BJ (cell line): Measurements from ENCODE around the gene CADM2. TPM values are rescaled to one million over a fixed set of nuclear protein-coding genes. Genes with fewer than 3 reads are reported as not detected.

Experiments used
- CTCF ChIA-PET: fragments of 350-600 bp; formaldehyde crosslinking; extraction: SDS; loops from one replicate; lab custom pipeline; 2021; ENCODE audit warnings: antibody characterized with exemption, inconsistent platforms; lab: Yijun Ruan, JAX
- POLR2A ChIA-PET: fragments of 300-600 bp; sonication (Branson Sonifier 250); formaldehyde crosslinking; extraction: SDS; loops from one replicate; lab custom pipeline; 2021; ENCODE audit warnings: antibody characterized with exemption; lab: Charles Lee
- DNase-seq: peaks from one replicate; pipeline ENCODE4 v3.0.0-alpha.2; 2011; ENCODE audit warnings: low read depth
- H3K27me3 ChIP-seq: 2 replicates; pipeline ENCODE4 v1.6.0; 2011; ENCODE audit warnings: low read length; ENCODE audit not compliant: control insufficient read depth, insufficient read depth
- H3K36me3 ChIP-seq: 2 replicates; pipeline ENCODE4 v1.5.1; 2011; ENCODE audit warnings: low read length; ENCODE audit not compliant: control insufficient read depth, insufficient read depth
- H3K4me3 ChIP-seq: 2 replicates; pipeline ENCODE4 v1.5.1; 2011; ENCODE audit warnings: low read depth, mild to moderate bottlenecking, control low read depth, low read length
- CTCF ChIP-seq: IDR thresholded peaks from 2 replicates; pipeline ENCODE4 v1.5.1; 2011; ENCODE audit warnings: low read depth, mild to moderate bottlenecking, control low read depth, inconsistent platforms, low read length, moderate library complexity; ENCODE audit not compliant: insufficient read depth
- polyA plus RNA-seq: library from polyadenylated mRNA; depleted of rRNA; stranded (reverse); fragments of >200 nt; gene quantifications from 2 replicates; pipeline ENCODE4 v1.2.3, GENCODE V29; 2011

Gene CADM2
- polyA plus RNA-seq, 1 experiment, result not detected

DNA sequence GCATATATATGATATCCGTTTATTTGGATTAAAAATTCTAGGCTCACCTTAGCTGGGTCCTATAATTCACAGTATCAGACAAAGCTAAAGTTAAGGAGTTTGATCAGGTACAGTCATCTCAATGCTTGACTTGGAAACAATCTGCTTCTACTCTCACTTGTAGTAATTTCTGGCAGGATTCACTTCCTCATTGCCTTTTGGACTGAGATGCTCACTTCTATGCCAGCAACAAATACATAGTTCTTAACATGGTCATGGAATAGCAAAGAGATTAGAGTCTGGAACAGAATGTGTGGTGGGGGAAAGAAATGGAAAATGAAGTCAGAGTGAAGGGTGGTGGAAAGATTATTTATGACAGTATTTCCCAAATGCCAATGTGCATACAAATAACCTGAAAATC is 693.6 kb downstream of the CADM2 start:
- CTCF ChIA-PET, result no interaction called here
- POLR2A ChIA-PET, result no interaction called here
- DNase-seq, result no peak
- Histone ChIP-seq H3K36me3 (no peaks in the 10 kb centered on the region), H3K4me3 (no peak overlapping the region), H3K27me3 (no peaks in the 10 kb centered on the region)
- no peak for TF ChIP-seq CTCF

DNA sequence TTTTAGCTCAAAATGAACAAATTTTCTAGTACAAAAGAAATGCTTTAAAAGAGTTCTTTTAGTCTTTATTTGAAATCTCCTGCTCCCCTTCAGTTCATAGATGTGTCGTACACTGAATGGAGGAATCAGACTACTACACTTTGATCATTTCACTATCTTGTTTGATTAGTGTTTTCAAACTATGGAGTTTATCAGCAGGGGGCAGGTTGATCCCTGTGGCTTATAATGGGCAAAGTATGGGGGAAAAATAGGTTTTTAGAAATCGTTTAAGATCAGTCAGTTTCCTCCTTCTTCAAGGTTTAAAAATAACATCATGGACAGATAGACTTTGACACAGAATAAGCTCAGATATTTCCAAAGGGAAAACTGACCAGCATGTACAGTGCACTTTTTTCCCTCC is 701.7 kb downstream of the CADM2 start:
- POLR2A ChIA-PET, result no interaction called here
- Histone ChIP-seq H3K4me3 (no peak overlapping the region), H3K27me3 (no peaks in the 10 kb centered on the region), H3K36me3 (no peaks in the 10 kb centered on the region)
- no peak for TF ChIP-seq CTCF
- no peak for DNase-seq
- CTCF ChIA-PET, result no interaction called here

DNA sequence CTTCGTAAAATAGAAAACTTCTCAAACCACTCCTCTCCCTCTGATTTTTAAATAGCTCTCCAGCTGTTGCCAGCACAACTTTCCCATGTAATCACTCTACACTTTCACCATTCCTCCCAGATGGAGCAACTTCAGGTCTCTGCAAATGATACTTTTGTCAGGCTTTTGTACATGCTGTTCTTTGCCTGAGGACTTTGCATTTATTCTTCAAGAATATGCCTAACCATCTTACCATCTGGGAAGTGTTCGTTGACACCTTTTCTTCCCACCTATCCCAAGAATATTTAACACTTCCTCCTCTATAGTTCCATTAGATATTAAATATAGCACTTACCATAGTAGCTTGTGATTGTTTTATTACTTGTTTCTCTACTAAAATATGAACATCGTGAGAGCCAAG is 703.7 kb downstream of the CADM2 start:
- Histone ChIP-seq H3K36me3 (no peaks in the 10 kb centered on the region), H3K4me3 (no peak overlapping the region), H3K27me3 (no peaks in the 10 kb centered on the region)
- ChIA-PET POLR2A (no interaction called here), CTCF (no interaction called here)
- no peak for TF ChIP-seq CTCF
- no peak for DNase-seq

DNA sequence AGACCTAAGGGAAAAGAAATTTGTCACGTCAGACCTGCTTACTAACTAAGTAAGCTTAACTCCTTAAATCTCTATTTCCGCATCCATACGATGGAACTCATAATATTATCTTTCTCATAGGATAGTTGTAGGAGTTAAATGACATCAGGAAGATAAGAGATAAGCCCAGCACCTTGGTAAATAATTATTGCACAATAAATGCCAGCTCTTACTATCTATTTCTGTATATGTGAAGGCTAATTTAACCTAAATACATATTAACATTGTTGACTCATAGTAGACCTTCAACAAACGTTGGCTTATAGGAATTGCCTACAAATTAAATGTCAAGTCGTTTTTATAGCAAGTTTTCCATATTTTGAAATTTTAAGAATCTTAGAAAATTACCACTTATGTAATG is 709.0 kb downstream of the CADM2 start:
- no peak for TF ChIP-seq CTCF
- DNase-seq, result no peak
- H3K27me3 ChIP-seq, result no peaks in the 10 kb centered on the region
- H3K36me3 ChIP-seq, result no peaks in the 10 kb centered on the region
- ChIA-PET CTCF (interaction anchor here (0.6 kb wide), 1 partner anchor 761 kb away, joined by 3 read pairs; no protein-coding TSS in a partner anchor), POLR2A (no interaction called here)
- H3K4me3 ChIP-seq, result no peak overlapping the region

- no peak for TF ChIP-seq CTCF
- Histone ChIP-seq H3K36me3 (no peaks in the 10 kb centered on the region), H3K4me3 (no peak overlapping the region), H3K27me3 (no peaks in the 10 kb centered on the region)
- DNase-seq, result no peak
- POLR2A ChIA-PET, result no interaction called here
- CTCF ChIA-PET, result no interaction called here
Measured at GRCh38 chr3:85670634-85671205, 711.9 kb downstream of the CADM2 start.
